ENCODE measurements around the gene SLC27A1. TPM values are rescaled to one million over a fixed set of nuclear protein-coding genes. Genes with fewer than 3 reads are reported as not detected.
A peak's percentile ranks its signal among the peaks of the same experiment; 100 is the strongest.
"Not testable (repeated sequence)": the region's sequence is repeated elsewhere in the genome, so short reads cannot be mapped to it uniquely, and the experiment has no call there.

The SLC27A1 gene
- total RNA-seq, 1 donor from 2014 or later: 13.2 TPM

DNA sequence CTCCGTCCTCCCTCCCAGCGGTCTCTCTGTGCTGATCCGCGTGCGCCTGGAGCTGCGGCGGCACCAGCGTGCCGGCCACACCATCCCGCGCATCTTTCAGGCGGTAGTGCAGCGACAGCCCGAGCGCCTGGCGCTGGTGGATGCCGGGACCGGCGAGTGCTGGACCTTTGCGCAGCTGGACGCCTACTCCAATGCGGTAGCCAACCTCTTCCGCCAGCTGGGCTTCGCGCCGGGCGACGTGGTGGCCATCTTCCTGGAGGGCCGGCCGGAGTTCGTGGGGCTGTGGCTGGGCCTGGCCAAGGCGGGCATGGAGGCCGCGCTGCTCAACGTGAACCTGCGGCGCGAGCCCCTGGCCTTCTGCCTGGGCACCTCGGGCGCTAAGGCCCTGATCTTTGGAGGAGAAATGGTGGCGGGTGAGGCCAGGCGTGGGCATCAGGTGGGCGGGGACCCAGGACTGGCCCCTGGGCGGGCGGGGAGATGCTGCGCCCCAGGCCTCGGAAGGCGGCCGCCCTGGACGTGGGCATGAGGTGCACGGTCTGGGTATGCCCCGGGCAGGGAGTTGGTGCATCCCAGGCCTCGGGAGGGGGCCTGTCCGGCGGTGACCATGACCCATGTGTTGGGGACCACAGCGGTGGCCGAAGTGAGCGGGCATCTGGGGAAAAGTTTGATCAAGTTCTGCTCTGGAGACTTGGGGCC, 16.4 kb downstream of the SLC27A1 start:
- DNase-seq (ENCODE audit: low read depth in 2 of 2): no peak

DNA sequence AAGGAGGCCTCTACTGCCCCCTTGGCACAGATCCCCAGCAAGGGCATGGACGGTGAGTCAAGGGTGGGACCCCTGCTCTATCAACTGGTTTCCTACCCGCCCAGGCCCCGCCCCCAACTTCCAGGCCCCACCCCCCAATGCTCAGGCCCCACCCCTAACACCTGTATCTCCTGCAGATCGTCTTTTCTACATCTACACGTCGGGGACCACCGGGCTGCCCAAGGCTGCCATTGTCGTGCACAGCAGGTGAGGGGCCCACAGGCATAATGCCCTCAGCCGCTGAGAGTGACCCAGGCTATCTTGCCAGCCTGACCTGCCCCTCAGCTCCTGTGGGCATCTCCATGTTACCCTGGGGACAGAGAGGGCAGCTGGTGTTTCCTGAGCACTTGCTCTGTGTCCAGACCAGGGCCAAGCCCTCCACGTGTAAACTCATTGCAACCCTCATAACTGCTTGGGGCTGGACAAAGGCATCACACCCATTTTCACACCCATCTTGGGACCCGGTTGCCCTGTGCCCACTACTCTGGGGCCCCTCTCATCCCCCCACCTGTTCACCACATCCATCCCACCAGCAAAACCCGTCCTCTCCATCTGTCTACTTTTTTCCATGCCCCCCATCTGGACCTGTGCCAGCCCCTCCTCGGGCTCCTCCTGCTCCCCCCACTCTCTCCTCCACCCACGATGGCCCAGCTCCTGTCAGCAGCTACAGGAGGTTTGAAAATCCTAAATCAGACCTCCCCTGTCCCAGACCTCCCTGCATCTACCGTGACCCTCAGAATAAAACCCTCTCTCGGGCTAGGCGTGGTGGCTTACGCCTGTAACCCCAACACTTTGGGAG, 17.2 kb downstream of the SLC27A1 start:
- DNase-seq (ENCODE audit: low read depth in 2 of 2): no peak

DNA sequence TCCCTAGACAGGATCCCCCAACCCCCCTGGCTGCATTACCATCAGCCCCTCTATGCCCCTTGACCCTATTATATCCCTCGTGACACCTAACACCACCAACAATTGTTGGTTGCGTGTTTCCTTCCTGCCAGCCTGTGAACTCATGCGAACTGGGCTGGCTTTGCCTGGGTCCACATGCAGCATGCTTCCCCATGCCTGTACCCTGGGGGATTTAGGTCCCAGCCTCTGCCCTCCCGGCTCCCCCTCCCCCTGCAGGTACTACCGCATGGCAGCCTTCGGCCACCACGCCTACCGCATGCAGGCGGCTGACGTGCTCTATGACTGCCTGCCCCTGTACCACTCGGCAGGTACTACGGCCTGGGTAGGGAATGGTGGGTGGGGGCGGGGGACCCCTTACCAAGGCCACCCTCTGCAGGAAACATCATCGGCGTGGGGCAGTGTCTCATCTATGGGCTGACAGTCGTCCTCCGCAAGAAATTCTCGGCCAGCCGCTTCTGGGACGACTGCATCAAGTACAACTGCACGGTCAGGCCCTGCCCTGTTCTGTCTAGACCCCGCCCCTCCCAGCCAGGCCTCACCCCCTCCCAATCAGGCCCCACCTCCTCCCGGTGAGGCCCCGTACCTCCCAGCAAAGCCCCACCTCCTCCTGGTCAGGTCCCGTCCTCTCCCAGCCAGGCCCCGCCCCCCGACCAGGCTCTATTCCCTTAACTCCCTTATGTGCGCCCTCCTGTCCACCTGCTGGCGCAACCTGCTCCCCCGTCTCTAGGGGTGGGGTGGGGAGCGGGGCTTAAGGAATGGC, 18.5 kb downstream of the SLC27A1 start:
- peak; percentile 80 to 90 for DNase-seq (ENCODE audit: low read depth in 2 of 2)

DNA sequence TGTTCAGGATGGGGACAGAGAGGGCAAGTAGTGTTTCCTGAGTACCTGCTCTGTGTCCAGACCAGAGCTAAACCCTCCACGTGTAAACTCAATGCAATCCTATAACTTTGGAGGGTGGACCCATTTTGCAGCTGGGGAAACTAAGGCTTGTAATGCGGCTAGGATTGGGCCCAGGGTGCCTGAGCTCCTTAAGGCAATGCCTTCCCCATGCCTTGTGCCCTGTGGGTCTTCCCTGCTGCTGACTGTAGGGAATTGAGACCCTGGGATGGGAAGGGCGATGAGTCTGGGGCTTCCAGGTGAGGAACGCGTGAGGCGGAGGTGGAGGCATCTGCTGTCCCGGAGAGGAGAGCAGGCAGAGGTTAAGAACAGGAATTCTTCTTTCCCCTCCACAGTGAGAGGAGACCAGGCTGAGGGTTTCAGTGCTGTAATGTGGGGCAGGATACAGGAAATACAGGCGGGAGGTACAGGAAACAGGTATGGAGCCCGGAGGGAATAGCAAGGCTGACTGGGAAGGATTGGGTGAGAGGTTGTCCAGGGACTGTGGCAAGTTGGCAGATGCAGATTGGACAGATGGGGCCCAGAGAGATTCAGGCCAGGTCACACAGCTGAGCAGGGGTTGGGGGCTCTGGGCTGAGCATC, 19.2 kb downstream of the SLC27A1 start:
- DNase-seq (ENCODE audit: low read depth in 2 of 2): peak; percentile 56 to 66

DNA sequence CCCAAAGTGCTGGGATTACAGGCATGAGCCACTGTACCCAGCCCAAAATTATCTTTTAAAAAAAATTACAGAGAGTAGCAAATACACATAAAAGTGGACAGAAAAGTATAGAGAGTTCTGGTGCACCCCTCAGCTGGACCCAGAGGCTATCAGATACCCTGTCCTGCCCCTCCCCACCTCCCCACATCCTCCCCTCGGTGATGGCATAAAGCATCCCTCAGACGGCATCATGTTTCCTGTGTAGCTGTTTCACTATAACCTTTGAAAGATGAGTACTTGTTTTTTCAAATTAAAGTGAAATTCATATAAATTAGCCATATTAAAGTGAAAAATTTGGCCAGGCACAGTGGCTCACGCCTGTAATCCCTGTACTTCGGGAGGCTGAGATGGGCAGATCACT, 20.1 kb downstream of the SLC27A1 start:
- no peak for DNase-seq (ENCODE audit: low read depth in 2 of 2)

DNA sequence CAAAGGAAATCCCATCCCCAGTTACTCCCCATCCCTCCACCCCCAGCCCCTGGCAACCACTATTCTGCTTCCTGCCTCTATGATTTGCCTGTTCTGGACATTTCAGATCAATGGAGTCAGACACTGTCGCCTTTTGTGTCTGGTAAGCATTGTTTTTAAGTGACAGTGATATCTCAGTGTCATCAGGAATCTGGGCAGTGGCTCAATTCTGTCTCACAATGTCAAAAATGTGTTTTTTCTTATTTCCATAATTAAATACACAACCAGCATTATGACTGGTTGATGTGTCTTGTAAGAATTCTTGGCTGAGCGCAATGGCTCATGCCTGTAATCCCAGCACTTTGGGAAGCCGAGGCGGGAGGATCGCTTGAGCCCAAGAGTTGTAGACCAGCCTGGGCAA, 21.0 kb downstream of the SLC27A1 start:
- DNase-seq (ENCODE audit: low read depth in 2 of 2): no peak

DNA sequence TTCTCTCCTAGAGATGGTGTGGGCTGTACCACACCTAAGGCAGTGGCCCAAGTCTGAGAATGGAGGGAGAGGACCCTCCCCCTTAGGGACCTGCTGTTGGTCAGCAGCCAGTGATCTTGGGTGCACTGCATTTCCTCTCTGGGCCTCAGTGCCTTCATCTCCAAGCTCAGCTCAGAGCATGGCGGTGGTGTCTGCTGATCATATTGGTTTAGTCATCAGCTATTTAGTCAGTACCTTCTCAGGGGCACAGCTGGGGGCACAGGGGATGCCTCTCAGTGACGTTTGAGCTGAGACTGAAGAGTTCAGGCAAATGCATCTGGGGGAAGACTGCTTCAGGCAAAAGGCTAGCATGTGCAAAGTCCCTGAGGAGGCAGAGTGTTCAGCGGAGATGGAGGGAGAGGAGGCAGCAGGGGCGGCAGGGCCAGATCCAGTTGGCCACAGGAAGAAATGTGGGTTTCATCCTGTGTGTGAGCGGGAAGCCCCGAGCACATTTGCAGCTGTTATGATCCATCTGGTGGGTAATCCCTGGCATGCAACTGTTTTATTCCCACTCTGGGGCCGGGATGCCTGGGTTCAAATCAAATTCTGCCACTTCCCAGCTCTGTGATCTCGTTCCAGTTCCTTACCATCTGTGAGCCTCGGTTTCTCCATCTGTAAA, 25.4 kb downstream of the SLC27A1 start:
- DNase-seq (ENCODE audit: low read depth in 2 of 2): no peak

DNA sequence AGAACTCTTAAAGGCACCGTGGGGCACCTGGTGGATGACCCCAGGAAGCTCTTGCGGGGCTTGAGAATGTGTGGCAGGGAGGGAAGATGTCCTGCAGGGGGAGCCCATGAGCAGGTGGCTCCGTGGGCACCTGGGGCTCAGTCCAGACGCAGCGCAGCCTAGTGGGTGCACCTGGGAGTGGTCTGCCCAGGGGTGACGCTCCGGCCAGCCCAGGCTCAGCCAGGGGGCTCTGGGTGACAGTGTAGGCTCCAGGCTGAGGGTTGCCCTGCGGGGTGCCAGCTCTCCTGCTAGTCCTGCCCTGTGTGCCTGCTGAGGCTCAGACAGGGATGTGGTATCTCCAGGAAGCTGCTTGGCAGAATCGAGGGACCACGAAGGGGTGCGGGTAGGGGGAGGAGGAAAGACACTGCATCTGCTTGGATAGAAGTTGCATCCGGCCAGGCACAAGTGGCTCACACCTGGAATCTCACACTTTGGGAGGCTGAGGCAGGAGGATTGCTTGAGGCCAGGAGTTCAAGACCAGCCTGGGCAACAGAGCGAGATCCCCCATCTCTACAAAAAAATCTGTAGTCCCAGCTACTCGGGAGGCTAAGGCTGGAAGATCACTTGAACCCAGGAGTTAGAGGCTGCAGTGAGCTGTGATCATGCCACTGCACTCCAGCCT, 26.1 kb downstream of the SLC27A1 start:
- peak; percentile 56 to 82 for DNase-seq (ENCODE audit: low read depth in 2 of 2)

DNA sequence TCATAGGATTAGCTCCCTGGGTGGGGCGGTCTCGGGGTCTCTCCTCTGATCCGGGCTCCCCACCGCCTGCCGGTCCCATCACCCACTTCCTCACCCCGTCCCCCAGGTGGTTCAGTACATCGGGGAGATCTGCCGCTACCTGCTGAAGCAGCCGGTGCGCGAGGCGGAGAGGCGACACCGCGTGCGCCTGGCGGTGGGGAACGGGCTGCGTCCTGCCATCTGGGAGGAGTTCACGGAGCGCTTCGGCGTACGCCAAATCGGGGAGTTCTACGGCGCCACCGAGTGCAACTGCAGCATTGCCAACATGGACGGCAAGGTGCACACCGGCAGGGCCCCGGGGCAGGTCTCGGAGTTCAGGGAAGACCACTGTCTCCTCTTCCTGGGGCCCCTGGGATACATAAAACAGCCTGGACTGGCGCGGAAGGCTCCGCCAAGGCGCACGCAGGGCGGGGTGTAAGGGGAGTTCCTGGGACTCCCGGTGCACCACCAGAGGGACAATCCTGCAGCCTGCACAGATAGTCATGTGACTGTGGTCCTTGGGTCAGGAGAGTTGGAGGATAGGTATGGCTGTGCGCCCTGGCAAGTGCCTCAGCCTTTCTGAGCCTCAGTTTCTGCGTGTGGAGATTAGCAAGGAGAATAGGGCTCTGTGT, 26.9 kb downstream of the SLC27A1 start:
- DNase-seq (ENCODE audit: low read depth in 2 of 2): no peak

DNA sequence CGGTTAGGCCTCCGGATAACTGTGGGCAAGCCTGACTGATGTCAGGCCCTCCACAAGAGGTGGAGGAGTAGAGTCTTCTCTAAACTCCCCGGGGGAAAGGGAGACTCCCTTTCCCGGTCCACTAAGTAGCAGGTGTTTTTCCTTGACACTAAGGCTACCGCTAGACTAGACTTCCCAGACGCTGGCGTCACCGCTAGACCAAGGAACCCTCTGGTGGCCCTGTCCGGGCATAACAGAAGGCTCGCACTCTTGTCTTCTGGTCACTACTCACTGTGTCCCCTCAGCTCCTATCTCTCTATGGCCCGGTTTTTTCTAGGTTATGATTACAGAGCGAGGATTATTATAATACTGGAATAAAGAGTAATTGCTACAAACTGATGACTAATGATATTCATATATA, 28.7 kb downstream of the SLC27A1 start:
- peak in 1 of 2 donors; percentile 41 for DNase-seq (ENCODE audit: low read depth in 2 of 2)

DNA sequence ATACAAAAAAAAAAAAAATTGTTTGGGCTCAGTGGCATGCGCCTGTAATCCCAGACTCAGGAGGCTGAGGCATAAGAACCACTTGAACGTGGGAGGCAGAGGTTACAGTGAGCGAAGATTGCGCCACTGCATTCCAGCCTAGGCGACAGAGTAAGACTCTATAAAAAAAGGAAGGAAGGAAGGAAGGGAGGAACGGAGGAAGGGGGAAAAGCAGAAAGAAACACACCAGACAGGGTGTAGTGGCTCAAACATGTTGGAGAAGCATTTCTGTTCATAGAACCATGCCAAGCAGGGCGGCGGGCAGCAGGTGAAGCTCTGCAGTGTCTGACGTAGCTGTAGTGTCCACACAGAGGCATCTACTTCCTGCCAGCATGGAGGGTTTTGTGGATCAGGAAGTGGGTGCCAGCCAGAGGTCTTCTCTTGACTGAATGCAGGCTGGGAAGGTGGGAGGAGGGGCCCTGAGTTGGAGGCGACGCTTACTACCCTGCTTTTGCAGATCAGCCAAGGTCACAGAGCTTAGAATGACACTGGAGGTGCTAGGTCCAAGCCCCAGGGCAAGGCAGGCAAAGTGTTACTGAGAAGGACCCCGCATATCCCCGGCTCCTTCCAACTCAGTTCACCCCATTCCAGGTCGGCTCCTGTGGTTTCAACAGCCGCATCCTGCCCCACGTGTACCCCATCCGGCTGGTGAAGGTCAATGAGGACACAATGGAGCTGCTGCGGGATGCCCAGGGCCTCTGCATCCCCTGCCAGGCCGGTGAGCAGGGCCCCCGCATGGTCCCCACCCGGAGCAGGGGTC, 29.5 kb downstream of the SLC27A1 start:
- peak; percentile 69 to 73 for DNase-seq (ENCODE audit: low read depth in 2 of 2)

DNA sequence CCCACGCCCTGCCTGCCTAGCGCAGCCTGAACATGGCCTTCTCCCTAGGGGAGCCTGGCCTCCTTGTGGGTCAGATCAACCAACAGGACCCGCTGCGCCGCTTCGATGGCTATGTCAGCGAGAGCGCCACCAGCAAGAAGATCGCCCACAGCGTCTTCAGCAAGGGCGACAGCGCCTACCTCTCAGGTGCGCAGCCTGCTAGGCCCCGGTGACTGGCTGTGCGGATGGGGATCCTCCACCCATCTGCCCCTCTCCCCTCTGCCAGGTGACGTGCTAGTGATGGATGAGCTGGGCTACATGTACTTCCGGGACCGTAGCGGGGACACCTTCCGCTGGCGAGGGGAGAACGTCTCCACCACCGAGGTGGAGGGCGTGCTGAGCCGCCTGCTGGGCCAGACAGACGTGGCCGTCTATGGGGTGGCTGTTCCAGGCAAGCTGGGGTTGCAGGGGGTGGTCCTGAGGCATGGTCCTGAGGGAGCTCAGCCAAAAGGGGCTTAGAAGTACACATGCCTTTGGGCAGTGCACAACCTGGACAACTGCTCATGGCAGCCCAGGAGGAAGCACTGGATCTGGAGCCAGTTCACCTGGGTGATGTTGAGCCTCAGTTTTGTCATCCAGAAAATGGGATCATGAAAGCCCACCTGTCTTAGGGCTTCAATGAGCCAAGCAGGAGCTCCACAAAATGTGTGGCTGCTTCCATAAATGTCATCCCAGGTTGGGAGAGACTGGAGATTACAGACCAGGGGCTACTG, 30.3 kb downstream of the SLC27A1 start:
- no peak for DNase-seq (ENCODE audit: low read depth in 2 of 2)

DNA sequence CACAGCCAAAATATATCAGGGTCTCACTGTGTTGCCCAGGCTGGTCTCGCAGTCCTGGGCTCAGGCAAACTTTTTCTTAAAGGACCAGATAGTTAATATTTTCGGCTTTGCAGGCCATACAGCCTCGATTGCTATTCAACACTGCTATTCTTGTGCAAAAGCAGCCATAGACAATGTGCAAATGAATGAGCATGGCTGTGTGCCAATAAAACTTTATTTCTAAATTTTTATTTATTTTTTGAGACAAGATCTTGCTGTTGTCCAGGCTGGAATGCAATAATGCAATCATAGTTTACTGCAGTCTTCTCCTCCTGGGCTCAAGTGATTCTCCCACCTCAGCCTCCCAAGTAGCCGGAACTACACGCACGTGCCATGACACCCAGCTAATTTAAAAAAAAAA, 32.9 kb downstream of the SLC27A1 start:
- DNase-seq (ENCODE audit: low read depth in 2 of 2): no peak

DNA sequence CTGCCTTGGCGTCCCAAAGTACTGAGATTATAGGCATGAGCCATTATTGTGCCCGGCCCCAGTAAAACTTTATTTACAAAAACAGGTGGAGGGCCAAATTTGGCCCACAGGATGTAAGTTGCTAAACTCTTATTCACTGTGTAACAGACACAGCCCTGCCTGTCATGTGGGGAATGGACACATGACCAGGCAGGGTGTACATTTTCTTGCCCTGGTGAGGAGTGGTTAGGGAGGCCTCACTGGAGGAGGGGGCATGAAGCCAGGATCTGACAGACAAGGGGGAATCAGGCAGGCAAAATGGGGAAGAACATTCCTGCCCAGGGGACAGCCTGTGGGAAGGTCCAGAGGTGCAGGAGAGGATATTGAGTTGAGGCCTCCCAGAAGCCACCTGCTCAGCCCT, 33.7 kb downstream of the SLC27A1 start:
- DNase-seq (ENCODE audit: low read depth in 2 of 2): no peak

DNA sequence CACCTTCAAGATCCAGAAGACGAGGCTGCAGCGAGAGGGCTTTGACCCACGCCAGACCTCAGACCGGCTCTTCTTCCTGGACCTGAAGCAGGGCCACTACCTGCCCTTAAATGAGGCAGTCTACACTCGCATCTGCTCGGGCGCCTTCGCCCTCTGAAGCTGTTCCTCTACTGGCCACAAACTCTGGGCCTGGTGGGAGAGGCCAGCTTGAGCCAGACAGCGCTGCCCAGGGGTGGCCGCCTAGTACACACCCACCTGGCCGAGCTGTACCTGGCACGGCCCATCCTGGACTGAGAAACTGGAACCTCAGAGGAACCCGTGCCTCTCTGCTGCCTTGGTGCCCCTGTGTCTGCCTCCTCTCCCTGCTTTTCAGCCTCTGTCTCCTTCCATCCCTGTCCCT, 34.1 kb downstream of the SLC27A1 start:
- DNase-seq (ENCODE audit: low read depth in 2 of 2): no peak

DNA sequence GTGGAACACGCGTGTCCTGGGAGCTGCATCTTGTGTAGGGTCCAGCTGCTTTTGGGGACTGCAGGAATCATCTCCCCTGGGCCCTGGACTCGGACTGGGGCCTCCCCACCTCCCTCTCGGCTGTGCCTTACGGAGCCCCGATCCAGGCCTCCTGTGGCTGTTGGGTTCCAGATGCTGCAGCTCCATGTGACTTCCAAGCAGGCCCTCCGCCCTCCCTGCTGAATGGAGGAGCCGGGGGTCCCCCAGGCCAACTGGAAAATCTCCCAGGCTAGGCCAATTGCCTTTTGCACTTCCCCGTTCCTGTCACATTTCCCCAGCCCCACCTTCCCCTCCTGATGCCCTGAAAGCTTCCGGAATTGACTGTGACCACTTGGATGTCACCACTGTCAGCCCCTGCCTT, 34.9 kb downstream of the SLC27A1 start:
- no peak for DNase-seq (ENCODE audit: low read depth in 2 of 2)

DNA sequence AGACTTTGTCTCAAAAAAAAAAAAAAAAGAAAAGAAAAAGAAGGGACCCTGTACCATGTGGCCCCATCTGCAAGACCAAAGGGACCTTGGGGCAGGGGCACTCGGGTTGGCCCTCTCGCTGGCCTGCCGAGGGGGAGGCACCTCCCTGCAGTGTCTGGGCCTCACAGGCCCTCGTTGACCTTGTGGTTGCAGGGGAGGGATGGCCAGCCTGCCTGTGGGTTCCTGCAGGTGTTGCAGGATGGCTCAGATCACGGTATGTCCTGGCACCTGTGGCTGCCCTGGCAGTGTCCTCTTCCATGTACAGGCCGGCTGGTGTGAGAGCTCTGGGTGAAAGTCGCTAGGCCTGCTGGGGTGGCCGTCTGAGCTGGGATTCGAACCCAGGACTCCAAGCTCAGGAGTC, 36.4 kb downstream of the SLC27A1 start:
- DNase-seq (ENCODE audit: low read depth in 2 of 2): no peak

DNA sequence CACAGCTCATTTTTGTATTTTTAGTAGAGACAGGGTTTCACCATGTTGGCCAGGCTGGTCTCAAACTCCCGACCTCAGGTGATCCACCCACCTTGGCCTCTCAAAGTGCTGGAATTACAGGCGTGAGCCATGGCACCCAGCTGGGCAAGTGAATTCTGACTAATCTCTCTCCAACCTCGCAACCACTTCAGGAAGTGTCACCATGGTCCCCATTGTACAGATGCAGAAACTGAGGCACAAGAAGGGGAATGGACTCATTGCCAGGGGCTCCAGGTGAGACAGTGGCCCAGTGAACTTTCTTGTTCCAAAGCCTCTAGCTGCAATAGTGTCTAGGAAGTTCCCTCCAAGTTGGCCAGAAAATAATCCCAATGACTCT, 38.2 kb downstream of the SLC27A1 start:
- not testable (repeated sequence) for DNase-seq (ENCODE audit: low read depth in 2 of 2)
